ENCODE results near the gene ABCA1.

ABCA1 gene

DNA sequence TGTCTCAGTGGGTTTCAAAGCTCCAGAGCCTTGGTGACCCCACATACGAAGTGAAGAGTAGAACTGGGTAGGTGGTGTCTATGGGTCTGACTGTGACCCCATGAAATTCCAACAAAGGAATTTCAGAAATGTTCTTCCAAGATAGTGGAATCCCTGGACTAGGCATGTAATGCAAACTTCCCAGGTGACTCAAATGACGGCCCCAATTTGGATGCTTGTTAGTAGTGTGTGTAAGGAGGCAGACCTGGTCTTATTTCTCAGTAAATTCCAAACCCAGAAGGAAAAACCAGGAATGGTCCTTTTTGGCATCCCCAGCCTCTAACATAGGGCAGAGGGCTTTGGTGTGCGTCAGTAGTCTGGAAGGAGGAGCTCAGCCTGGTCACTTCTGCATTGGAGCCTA is 43.6 kb upstream of the ABCA1 start:
- DNase-seq = no peak
- ChIA-PET CTCF (interaction anchor here (6.1 to 8.4 kb wide), 2 partner anchors 12 to 44 kb away, joined by 34 to 47 read pairs; partner anchors contain the start of gene ABCA1), POLR2A (no interaction called here)
- no peak overlapping the region for H3K4me3 ChIP-seq (ENCODE audit: control insufficient read depth in 1 of 7, extremely low read depth in 1 of 7, insufficient read depth in 4 of 7, low read depth in 2 of 7, low read length in 6 of 7)
- H3K9me3 ChIP-seq (ENCODE audit: control extremely low read depth in 1 of 5, control insufficient read depth in 4 of 5, insufficient read depth in 2 of 5, low read depth in 1 of 5, low read length in 4 of 5) = no peaks in the 10 kb centered on the region
- peaks cover 0 to 1% (median 0%) of the 10 kb centered on the region in 5 experiments for H3K27me3 ChIP-seq (replicated peaks in 2 of 5; ENCODE audit: control insufficient read depth in 4 of 5, insufficient read depth in 5 of 5, low read length in 4 of 5)
- 100% methylated on average over 2 of the region's 3 CpGs for WGBS (ENCODE audit: insufficient coverage)
- H3K36me3 ChIP-seq (ENCODE audit: control insufficient read depth in 4 of 4, insufficient read depth in 4 of 4, low read length in 3 of 4) = no peaks in the 10 kb centered on the region
- H3K27ac ChIP-seq (ENCODE audit: insufficient read depth in 1 of 2, low read depth in 1 of 2, low read length in 2 of 2, poor library complexity in 1 of 2, severe bottlenecking in 2 of 2) = no peak overlapping the region
- H3K4me1 ChIP-seq (ENCODE audit: control extremely low read depth in 1 of 4, control insufficient read depth in 4 of 4, insufficient read depth in 4 of 4, low read length in 3 of 4) = peaks cover 2 to 34% (median 27%) of the 10 kb centered on the region in 4 experiments

- ChIA-PET POLR2A (no interaction called here), CTCF (interaction anchor here (1.3 to 8.4 kb wide), 4 partner anchors 13 to 48 kb away, joined by 3 to 47 read pairs (median 19); partner anchors contain the start of gene ABCA1)
- Histone ChIP-seq H3K4me1 (ENCODE audit: control extremely low read depth in 1 of 4, control insufficient read depth in 4 of 4, insufficient read depth in 4 of 4, low read length in 3 of 4) (peaks cover 2 to 34% (median 27%) of the 10 kb centered on the region in 4 experiments), H3K27me3 (replicated peaks in 2 of 5; ENCODE audit: control insufficient read depth in 4 of 5, insufficient read depth in 5 of 5, low read length in 4 of 5) (peaks cover 0 to 1% (median 0%) of the 10 kb centered on the region in 5 experiments), H3K4me3 (ENCODE audit: control insufficient read depth in 1 of 7, extremely low read depth in 1 of 7, insufficient read depth in 4 of 7, low read depth in 2 of 7, low read length in 6 of 7) (no peak overlapping the region), H3K27ac (ENCODE audit: insufficient read depth in 1 of 2, low read depth in 1 of 2, low read length in 2 of 2, poor library complexity in 1 of 2, severe bottlenecking in 2 of 2) (no peak overlapping the region), H3K36me3 (ENCODE audit: control insufficient read depth in 4 of 4, insufficient read depth in 4 of 4, low read length in 3 of 4) (no peaks in the 10 kb centered on the region), H3K9me3 (ENCODE audit: control extremely low read depth in 1 of 5, control insufficient read depth in 4 of 5, insufficient read depth in 2 of 5, low read depth in 1 of 5, low read length in 4 of 5) (no peaks in the 10 kb centered on the region)
- WGBS (ENCODE audit: insufficient coverage) = 97% methylated on average over 2 of the region's 8 CpGs
- peak in 2 of 3 donors; percentile 26 to 29 for DNase-seq
Measured at GRCh38 chr9:104970271-104970987, 42.5 kb upstream of the ABCA1 start.

DNA sequence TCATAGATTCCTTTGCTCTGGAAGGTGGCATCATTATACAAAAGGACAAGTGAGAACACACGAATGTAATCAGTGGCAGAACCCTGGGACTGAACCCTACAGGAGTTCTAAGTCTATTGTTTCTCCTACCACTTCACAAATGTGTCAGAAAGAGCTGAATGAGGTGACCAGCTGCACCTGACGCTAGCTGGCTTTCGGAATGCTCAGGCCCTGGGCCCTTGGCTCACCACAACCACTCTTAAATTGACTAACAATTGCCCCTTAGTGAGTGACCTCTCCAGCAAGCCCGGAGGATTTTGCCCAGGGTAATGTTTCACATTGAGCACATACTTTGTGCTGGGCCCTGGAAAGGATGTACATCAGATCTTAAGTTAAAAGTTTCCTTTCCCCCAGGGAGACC is 41.2 kb upstream of the ABCA1 start:
- Histone ChIP-seq H3K9me3 (ENCODE audit: control extremely low read depth in 1 of 5, control insufficient read depth in 4 of 5, insufficient read depth in 2 of 5, low read depth in 1 of 5, low read length in 4 of 5) (no peaks in the 10 kb centered on the region), H3K27ac (ENCODE audit: insufficient read depth in 1 of 2, low read depth in 1 of 2, low read length in 2 of 2, poor library complexity in 1 of 2, severe bottlenecking in 2 of 2) (no peak overlapping the region), H3K4me3 (ENCODE audit: control insufficient read depth in 1 of 7, extremely low read depth in 1 of 7, insufficient read depth in 4 of 7, low read depth in 2 of 7, low read length in 6 of 7) (no peak overlapping the region), H3K4me1 (ENCODE audit: control extremely low read depth in 1 of 4, control insufficient read depth in 4 of 4, insufficient read depth in 4 of 4, low read length in 3 of 4) (peaks cover 2 to 28% (median 24%) of the 10 kb centered on the region in 4 experiments), H3K36me3 (ENCODE audit: control insufficient read depth in 4 of 4, insufficient read depth in 4 of 4, low read length in 3 of 4) (no peaks in the 10 kb centered on the region), H3K27me3 (replicated peaks in 2 of 5; ENCODE audit: control insufficient read depth in 4 of 5, insufficient read depth in 5 of 5, low read length in 4 of 5) (peaks cover 0 to 1% (median 0%) of the 10 kb centered on the region in 5 experiments)
- 94% methylated on average over 4 of the region's 4 CpGs for WGBS (ENCODE audit: insufficient coverage)
- CTCF ChIA-PET = interaction anchor here (1.3 to 8.4 kb wide), 6 partner anchors 15 to 159 kb away, joined by 3 to 47 read pairs (median 4); partner anchors contain the start of gene ABCA1
- DNase-seq = no peak
- POLR2A ChIA-PET = interaction anchor here (2.1 kb wide), 1 partner anchor 41 kb away, joined by 10 read pairs; the partner anchor contains the start of gene ABCA1

GRCh38 chr9:104968025-104968982 is 40.3 kb upstream of the ABCA1 start:
- CTCF ChIA-PET = interaction anchor here (1.1 to 8.4 kb wide), 7 partner anchors 14 to 160 kb away, joined by 3 to 47 read pairs (median 3); partner anchors contain the start of gene ABCA1

DNA sequence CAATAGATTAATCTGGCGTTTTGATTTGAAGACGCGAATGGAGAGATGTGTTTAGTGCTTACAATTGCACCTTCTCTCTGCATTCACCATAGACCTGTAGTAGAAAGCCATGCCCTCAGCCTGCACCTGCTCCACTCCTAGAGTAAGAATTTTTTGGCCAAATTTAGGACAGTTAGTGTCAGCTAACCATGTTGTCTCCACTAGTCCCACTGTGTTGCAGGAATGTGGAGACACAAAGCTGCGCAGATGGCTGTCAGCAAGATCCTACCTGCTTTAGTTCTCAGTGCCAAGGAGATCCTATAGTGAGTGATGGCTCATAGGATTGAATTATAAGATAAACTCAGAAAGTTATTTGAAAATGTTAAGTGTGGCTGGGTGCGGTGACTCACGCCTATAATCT is 35.1 kb upstream of the ABCA1 start:
- ChIA-PET CTCF (interaction anchor here (1.0 kb wide), 1 partner anchor 452 kb away, joined by 3 read pairs; no protein-coding TSS in a partner anchor), POLR2A (no interaction called here)
- no peak for DNase-seq
- Histone ChIP-seq H3K27me3 (replicated peaks in 2 of 5; ENCODE audit: control insufficient read depth in 4 of 5, insufficient read depth in 5 of 5, low read length in 4 of 5) (no peaks in the 10 kb centered on the region), H3K36me3 (ENCODE audit: control insufficient read depth in 4 of 4, insufficient read depth in 4 of 4, low read length in 3 of 4) (no peaks in the 10 kb centered on the region), H3K4me3 (ENCODE audit: control insufficient read depth in 1 of 7, extremely low read depth in 1 of 7, insufficient read depth in 4 of 7, low read depth in 2 of 7, low read length in 6 of 7) (no peak overlapping the region), H3K4me1 (ENCODE audit: control extremely low read depth in 1 of 4, control insufficient read depth in 4 of 4, insufficient read depth in 4 of 4, low read length in 3 of 4) (peaks cover 2 to 19% (median 8%) of the 10 kb centered on the region in 4 experiments), H3K27ac (ENCODE audit: insufficient read depth in 1 of 2, low read depth in 1 of 2, low read length in 2 of 2, poor library complexity in 1 of 2, severe bottlenecking in 2 of 2) (no peak overlapping the region), H3K9me3 (ENCODE audit: control extremely low read depth in 1 of 5, control insufficient read depth in 4 of 5, insufficient read depth in 2 of 5, low read depth in 1 of 5, low read length in 4 of 5) (no peaks in the 10 kb centered on the region)
- WGBS (ENCODE audit: insufficient coverage) = 100% methylated on average over 3 of the region's 6 CpGs

More at GRCh38 chr9:104968025-104968982, 40.3 kb upstream of the ABCA1 start:
- Histone ChIP-seq H3K27me3 (replicated peaks in 2 of 5; ENCODE audit: control insufficient read depth in 4 of 5, insufficient read depth in 5 of 5, low read length in 4 of 5) (peaks cover 0 to 1% (median 0%) of the 10 kb centered on the region in 5 experiments), H3K4me1 (ENCODE audit: control extremely low read depth in 1 of 4, control insufficient read depth in 4 of 4, insufficient read depth in 4 of 4, low read length in 3 of 4) (peaks cover 2 to 20% (median 16%) of the 10 kb centered on the region in 4 experiments), H3K9me3 (ENCODE audit: control extremely low read depth in 1 of 5, control insufficient read depth in 4 of 5, insufficient read depth in 2 of 5, low read depth in 1 of 5, low read length in 4 of 5) (no peaks in the 10 kb centered on the region), H3K4me3 (ENCODE audit: control insufficient read depth in 1 of 7, extremely low read depth in 1 of 7, insufficient read depth in 4 of 7, low read depth in 2 of 7, low read length in 6 of 7) (peak overlapping the region; percentile 64 to 92 (median 80)), H3K27ac (ENCODE audit: insufficient read depth in 1 of 2, low read depth in 1 of 2, low read length in 2 of 2, poor library complexity in 1 of 2, severe bottlenecking in 2 of 2) (peak overlapping the region; percentile 54 to 55), H3K36me3 (ENCODE audit: control insufficient read depth in 4 of 4, insufficient read depth in 4 of 4, low read length in 3 of 4) (no peaks in the 10 kb centered on the region)
- WGBS (ENCODE audit: insufficient coverage) = 10% methylated on average over 31 of the region's 50 CpGs
- POLR2A ChIA-PET = interaction anchor here (1.2 to 2.1 kb wide), 2 partner anchors 23 to 41 kb away, joined by 6 to 10 read pairs; partner anchors contain the start of gene ABCA1
- DNase-seq = peak; percentile 82 to 92 (median 91)

GRCh38 chr9:104961701-104962359 is 33.9 kb upstream of the ABCA1 start:
- no peak overlapping the region for H3K27ac ChIP-seq (ENCODE audit: insufficient read depth in 1 of 2, low read depth in 1 of 2, low read length in 2 of 2, poor library complexity in 1 of 2, severe bottlenecking in 2 of 2)
- WGBS (ENCODE audit: insufficient coverage) = 98% methylated on average over 5 of the region's 6 CpGs
- no peak overlapping the region for H3K4me3 ChIP-seq (ENCODE audit: control insufficient read depth in 1 of 7, extremely low read depth in 1 of 7, insufficient read depth in 4 of 7, low read depth in 2 of 7, low read length in 6 of 7)
- ChIA-PET CTCF (interaction anchor here (0.7 to 2.2 kb wide), 4 partner anchors 31 to 454 kb away, joined by 3 to 12 read pairs (median 4); partner anchors contain the start of gene ABCA1), POLR2A (interaction anchor here (0.9 kb wide), 1 partner anchor 34 kb away, joined by 3 read pairs; the partner anchor contains the start of gene ABCA1)
- H3K4me1 ChIP-seq (ENCODE audit: control extremely low read depth in 1 of 4, control insufficient read depth in 4 of 4, insufficient read depth in 4 of 4, low read length in 3 of 4) = peaks cover 0 to 15% (median 6%) of the 10 kb centered on the region in 4 experiments
- H3K9me3 ChIP-seq (ENCODE audit: control extremely low read depth in 1 of 5, control insufficient read depth in 4 of 5, insufficient read depth in 2 of 5, low read depth in 1 of 5, low read length in 4 of 5) = no peaks in the 10 kb centered on the region
- no peak for DNase-seq
- H3K27me3 ChIP-seq (replicated peaks in 2 of 5; ENCODE audit: control insufficient read depth in 4 of 5, insufficient read depth in 5 of 5, low read length in 4 of 5) = no peaks in the 10 kb centered on the region
- no peaks in the 10 kb centered on the region for H3K36me3 ChIP-seq (ENCODE audit: control insufficient read depth in 4 of 4, insufficient read depth in 4 of 4, low read length in 3 of 4)
